LNCAP (cell line): Measurements from ENCODE around the gene MDFI.

Experiments used
- TF ChIP-seq, protein P1 (sequence below): fragments of 450-650 bp; IDR thresholded peaks from 2 replicates; pipeline ENCODE4 v1.5.1; 2017; ENCODE audit warnings: mild to moderate bottlenecking

MDFI gene

GRCh38 chr6:41659935-41660334, 21.7 kb downstream of the MDFI start:
- TF ChIP-seq, protein P1, sequence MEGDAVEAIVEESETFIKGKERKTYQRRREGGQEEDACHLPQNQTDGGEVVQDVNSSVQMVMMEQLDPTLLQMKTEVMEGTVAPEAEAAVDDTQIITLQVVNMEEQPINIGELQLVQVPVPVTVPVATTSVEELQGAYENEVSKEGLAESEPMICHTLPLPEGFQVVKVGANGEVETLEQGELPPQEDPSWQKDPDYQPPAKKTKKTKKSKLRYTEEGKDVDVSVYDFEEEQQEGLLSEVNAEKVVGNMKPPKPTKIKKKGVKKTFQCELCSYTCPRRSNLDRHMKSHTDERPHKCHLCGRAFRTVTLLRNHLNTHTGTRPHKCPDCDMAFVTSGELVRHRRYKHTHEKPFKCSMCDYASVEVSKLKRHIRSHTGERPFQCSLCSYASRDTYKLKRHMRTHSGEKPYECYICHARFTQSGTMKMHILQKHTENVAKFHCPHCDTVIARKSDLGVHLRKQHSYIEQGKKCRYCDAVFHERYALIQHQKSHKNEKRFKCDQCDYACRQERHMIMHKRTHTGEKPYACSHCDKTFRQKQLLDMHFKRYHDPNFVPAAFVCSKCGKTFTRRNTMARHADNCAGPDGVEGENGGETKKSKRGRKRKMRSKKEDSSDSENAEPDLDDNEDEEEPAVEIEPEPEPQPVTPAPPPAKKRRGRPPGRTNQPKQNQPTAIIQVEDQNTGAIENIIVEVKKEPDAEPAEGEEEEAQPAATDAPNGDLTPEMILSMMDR, result no peak

- TF ChIP-seq, protein P1, result no peak
These were observed 25.3 kb downstream of the MDFI start for GRCh38 chr6:41663568-41663967.

DNA sequence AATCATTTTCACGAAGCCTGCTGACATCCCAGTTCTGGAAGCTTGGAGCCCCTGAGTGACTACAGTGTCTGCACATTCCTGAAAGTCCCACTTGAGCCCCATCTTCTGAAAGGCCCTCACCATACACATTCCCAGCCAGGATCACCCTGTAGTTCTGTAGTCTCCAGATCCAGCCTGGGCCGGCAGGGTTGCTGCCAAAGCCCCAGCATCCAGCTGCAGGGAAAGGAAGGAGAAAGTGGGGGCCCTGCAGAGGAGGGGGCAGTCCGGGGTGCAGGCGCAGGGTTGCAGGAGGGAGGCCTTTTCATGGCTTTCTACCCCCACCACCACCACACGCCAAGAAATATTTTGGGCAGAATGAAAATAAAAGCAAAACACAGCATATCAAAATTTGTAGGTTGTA, 26.0 kb downstream of the MDFI start:
- TF ChIP-seq, protein P1, result no peak

DNA sequence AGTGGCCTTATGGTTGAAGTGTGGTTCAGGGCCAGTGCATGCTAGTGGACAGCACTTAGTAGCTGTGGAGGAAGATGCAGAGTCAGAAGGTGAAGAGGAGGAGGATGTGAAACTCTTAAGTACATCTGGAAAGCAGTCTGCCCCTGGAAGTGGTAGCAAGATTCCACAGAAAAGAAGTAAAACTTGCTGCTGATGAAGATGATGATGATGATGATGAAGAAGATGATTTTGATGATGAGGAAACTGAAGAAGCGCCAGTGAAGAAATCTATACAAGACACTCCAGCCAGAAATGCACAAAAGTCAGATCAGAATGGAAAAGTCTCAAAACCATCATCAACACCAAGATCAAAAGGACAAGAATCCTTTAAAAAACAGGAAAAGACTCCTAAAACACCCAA, 28.9 kb downstream of the MDFI start:
- TF ChIP-seq, protein P1, result no peak

- TF ChIP-seq, protein P1, result no peak
These were observed 30.7 kb downstream of the MDFI start for GRCh38 chr6:41668968-41669367.

- TF ChIP-seq, protein P1, result no peak
These were observed 32.6 kb downstream of the MDFI start for GRCh38 chr6:41670703-41671360.

GRCh38 chr6:41671376-41671775, 33.1 kb downstream of the MDFI start:
- TF ChIP-seq, protein P1, result no peak

DNA sequence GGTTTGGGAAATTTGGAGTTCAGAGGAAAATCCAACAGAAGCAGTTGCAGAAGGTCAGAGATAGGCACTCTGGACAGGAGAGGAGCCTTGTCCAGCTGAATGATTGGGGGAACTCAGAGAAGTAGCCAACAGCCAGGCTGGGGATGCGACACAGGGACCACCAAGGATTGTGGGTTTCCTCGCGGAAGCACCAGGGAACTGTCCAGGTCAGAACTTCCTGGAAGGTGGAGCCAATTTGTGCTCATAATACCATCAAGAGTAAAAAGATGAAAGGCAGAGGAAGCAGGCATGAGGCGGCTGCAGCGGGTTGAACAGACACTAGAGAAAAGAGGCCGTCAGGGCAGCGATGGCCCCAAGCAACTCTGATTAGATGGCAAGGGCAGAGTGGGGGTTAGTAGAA, 33.7 kb downstream of the MDFI start:
- TF ChIP-seq, protein P1, result no peak
